ENCODE measurements around the gene GRK1.

GRK1 gene

GRCh38 chr13:113663934-113664333 is 3.1 kb upstream of the GRK1 start:
- H3K27me3 ChIP-seq, result no peaks in the 10 kb centered on the region
- no peaks in the 10 kb centered on the region for H3K36me3 ChIP-seq
- peaks cover 0 to 33% (median 0%) of the 10 kb centered on the region in 11 experiments; a peak in 7 of 22 replicates for H4K20me1 ChIP-seq
- H3K4me1 ChIP-seq, result peaks cover 0 to 23% (median 3%) of the 10 kb centered on the region in 10 experiments; a peak in 9 of 20 replicates
- no peak overlapping the region for H3K4me3 ChIP-seq
- H3K27ac ChIP-seq, result no peak overlapping the region
- H3K9ac ChIP-seq, result no peak overlapping the region
- peaks cover 6 to 24% (median 15%) of the 10 kb centered on the region in 11 experiments; a peak in 19 of 22 replicates for H3K9me3 ChIP-seq (replicated peaks in 1 of 11)
- TF ChIP-seq Cebpa-rat (IDR thresholded peaks at IDR 0.05), result no peak
- no peak overlapping the region for H3K4me2 ChIP-seq

- no peak for TF ChIP-seq Cebpa-rat (IDR thresholded peaks at IDR 0.05)
- no peak overlapping the region for H3K4me3 ChIP-seq
- no peak overlapping the region for H3K9ac ChIP-seq
- H3K4me2 ChIP-seq, result no peak overlapping the region
- H3K36me3 ChIP-seq, result no peaks in the 10 kb centered on the region
- no peak overlapping the region for H3K27ac ChIP-seq
- H3K27me3 ChIP-seq, result no peaks in the 10 kb centered on the region
- peaks cover 6 to 24% (median 15%) of the 10 kb centered on the region in 11 experiments; a peak in 19 of 22 replicates for H3K9me3 ChIP-seq (replicated peaks in 1 of 11)
- peaks cover 0 to 33% (median 0%) of the 10 kb centered on the region in 11 experiments; a peak in 7 of 22 replicates for H4K20me1 ChIP-seq
- H3K4me1 ChIP-seq, result peaks cover 0 to 21% (median 3%) of the 10 kb centered on the region in 10 experiments; a peak in 8 of 20 replicates
These were observed 2.0 kb upstream of the GRK1 start for GRCh38 chr13:113664751-113665596.

- Histone ChIP-seq H3K27me3 (no peaks in the 10 kb centered on the region), H3K36me3 (no peaks in the 10 kb centered on the region), H3K4me3 (no peak overlapping the region), H3K27ac (no peak overlapping the region), H3K4me1 (peaks cover 0 to 21% (median 3%) of the 10 kb centered on the region in 10 experiments; a peak in 8 of 20 replicates), H3K9me3 (replicated peaks in 1 of 11) (peaks cover 6 to 18% (median 13%) of the 10 kb centered on the region in 11 experiments; a peak in 19 of 22 replicates), H3K4me2 (no peak overlapping the region), H3K9ac (no peak overlapping the region), H4K20me1 (peaks cover 0 to 33% (median 0%) of the 10 kb centered on the region in 11 experiments; a peak in 7 of 22 replicates)
- TF ChIP-seq Cebpa-rat (IDR thresholded peaks at IDR 0.05), result no peak
These were observed 1.3 kb upstream of the GRK1 start for GRCh38 chr13:113665597-113666328.

- Histone ChIP-seq H3K9me3 (replicated peaks in 1 of 11) (peaks cover 3 to 13% (median 8%) of the 10 kb centered on the region in 11 experiments; a peak in 19 of 22 replicates), H3K27ac (no peak overlapping the region), H3K4me3 (no peak overlapping the region), H3K4me2 (no peak overlapping the region), H3K36me3 (no peaks in the 10 kb centered on the region), H3K4me1 (peaks cover 0 to 21% (median 3%) of the 10 kb centered on the region in 10 experiments; a peak in 8 of 20 replicates), H3K9ac (no peak overlapping the region), H3K27me3 (no peaks in the 10 kb centered on the region), H4K20me1 (peaks cover 0 to 33% (median 0%) of the 10 kb centered on the region in 11 experiments; a peak in 7 of 22 replicates)
- no peak for TF ChIP-seq Cebpa-rat (IDR thresholded peaks at IDR 0.05)
These were observed 719 bp upstream of the GRK1 start for GRCh38 chr13:113666329-113666670.

DNA sequence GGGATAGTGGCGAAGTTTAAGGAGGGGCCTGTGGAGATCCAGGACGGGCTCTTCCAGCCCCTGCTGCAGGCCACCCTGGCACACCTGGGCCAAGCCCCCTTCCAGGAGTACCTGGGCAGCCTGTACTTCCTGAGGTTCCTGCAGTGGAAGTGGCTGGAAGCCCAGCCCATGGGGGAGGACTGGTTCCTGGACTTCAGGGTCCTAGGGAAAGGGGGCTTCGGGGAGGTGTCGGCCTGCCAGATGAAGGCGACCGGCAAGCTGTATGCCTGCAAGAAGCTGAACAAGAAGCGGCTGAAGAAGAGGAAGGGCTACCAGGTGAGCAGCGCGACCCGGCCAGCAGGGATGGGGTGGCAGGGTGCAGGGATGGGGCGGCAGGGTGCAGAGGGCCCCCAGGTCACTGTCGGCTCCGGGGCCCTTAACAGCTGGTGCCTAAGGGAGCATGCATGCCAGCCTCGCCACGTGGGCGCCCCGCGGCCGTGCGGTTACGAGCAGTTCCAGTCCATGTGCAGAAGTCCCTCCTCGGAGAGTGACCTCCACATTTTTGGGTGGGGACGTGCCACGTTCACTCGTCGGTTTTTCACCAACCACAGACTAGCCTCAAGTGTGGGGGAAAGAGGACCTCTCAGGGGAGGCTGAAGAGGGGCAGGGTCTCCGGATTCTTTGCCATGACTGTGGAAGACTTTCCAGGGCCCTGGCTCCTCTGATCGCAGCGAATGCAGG is 912 bp downstream of the GRK1 start:
- Histone ChIP-seq H4K20me1 (peaks cover 0 to 33% (median 0%) of the 10 kb centered on the region in 11 experiments; a peak in 7 of 22 replicates), H3K4me3 (no peak overlapping the region), H3K4me2 (0 out of 22 replicates have a peak overlapping the region, but pooled peaks of 3 of the 11 experiments have one; percentile 4 to 23 (median 9)), H3K36me3 (no peaks in the 10 kb centered on the region), H3K27ac (no peak overlapping the region), H3K4me1 (peaks cover 0 to 21% (median 3%) of the 10 kb centered on the region in 10 experiments; a peak in 8 of 20 replicates), H3K9ac (no peak overlapping the region), H3K9me3 (replicated peaks in 1 of 11) (no peaks in the 10 kb centered on the region), H3K27me3 (no peaks in the 10 kb centered on the region)
- no peak for TF ChIP-seq Cebpa-rat (IDR thresholded peaks at IDR 0.05)

DNA sequence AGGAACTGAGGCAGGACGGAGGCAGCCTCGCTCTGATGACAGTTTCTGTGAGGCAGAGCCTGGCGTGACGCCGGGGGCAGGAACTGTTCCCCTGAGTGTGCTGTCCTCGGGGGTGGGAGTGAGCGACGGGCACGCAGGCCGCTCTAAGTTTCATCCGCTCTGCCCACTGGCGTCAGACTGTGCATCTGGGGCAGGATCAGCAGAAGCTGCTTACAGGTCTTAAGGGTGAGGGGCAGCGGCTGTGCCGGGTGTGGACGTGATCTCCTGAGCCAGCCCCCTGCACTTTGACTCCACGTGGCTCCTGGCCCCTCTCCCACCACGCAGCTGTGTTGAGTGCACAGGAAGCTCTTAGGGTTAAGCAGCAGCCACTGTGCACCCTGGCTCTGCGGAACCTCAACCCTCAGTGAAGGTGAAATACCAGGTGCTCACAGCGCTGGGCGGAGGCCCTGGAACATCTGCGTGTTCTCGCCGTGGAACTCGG is 1.5 kb downstream of the GRK1 start:
- no peak overlapping the region for H3K4me3 ChIP-seq
- TF ChIP-seq Cebpa-rat (IDR thresholded peaks at IDR 0.05), result no peak

DNA sequence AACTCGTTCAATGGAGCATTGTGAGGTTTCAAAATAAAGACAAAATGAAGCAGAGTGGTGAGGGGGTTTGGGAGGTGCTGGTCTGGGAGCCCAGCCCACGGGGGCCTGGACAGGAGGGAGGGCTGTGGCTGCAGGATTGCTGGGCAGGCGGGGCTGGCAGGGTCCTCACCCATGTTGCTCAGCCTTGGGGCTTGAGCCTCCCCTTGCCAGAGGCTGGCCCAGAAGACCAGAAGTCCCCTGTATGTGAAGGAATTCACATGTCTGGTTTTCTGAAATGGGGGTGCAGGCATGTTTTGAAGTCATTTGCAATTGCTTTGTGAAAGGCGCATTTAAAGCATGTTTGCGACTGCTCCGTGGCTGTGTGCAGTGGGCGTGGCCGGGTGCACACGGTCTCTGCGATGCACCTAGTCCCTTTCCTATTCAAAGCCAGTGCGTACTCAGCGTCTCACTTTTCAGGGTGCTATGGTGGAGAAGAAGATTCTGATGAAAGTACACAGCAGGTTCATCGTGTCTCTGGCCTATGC is 2.3 kb downstream of the GRK1 start:
- peaks cover 0 to 21% (median 3%) of the 10 kb centered on the region in 10 experiments; a peak in 8 of 20 replicates for H3K4me1 ChIP-seq
- no peaks in the 10 kb centered on the region for H3K36me3 ChIP-seq
- no peak overlapping the region for H3K27ac ChIP-seq
- no peaks in the 10 kb centered on the region for H3K9me3 ChIP-seq (replicated peaks in 1 of 11)
- peaks cover 0 to 33% (median 0%) of the 10 kb centered on the region in 11 experiments; a peak in 7 of 22 replicates for H4K20me1 ChIP-seq
- H3K9ac ChIP-seq, result no peak overlapping the region
- no peak overlapping the region for H3K4me2 ChIP-seq
- TF ChIP-seq Cebpa-rat (IDR thresholded peaks at IDR 0.05), result no peak
- no peak overlapping the region for H3K4me3 ChIP-seq
- H3K27me3 ChIP-seq, result no peaks in the 10 kb centered on the region

More for the DNA sequence above, 1.5 kb downstream of the GRK1 start:
- Histone ChIP-seq H3K9me3 (replicated peaks in 1 of 11) (no peaks in the 10 kb centered on the region), H3K4me1 (peaks cover 0 to 21% (median 3%) of the 10 kb centered on the region in 10 experiments; a peak in 8 of 20 replicates), H3K4me2 (0 out of 22 replicates have a peak overlapping the region, but pooled peaks of 4 of the 11 experiments have one; percentile 2 to 23 (median 6)), H3K27me3 (no peaks in the 10 kb centered on the region), H3K36me3 (no peaks in the 10 kb centered on the region), H3K27ac (no peak overlapping the region), H3K9ac (no peak overlapping the region), H4K20me1 (peaks cover 0 to 33% (median 0%) of the 10 kb centered on the region in 11 experiments; a peak in 7 of 22 replicates)

DNA sequence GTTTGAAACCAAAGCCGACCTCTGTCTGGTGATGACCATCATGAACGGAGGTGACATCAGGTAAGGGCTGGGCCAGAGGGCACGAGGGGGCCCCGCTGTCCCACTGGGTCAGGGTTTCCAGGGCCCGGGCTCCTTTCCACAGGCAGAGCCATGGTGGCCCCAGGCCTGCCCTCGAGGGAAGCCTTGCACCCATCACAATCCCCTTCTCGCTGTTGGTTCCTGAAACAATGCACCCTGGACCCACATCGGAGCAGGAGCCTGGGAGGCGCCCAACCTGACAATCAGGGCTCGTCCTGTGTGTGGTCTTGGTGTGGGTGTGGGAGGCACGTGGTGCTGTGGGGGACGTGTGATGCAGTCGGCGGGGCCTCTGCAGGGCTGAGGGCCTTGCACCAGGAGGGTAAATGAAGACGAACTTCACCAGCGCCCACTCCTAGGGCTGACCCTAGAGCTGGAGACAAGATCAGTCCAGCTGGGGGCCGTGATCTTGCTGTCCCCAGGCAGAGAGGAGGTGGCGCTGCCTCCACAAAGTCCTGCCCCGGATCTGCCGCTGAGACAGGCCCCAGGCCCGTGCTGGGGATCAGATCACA is 2.8 kb downstream of the GRK1 start:
- Histone ChIP-seq H3K27ac (no peak overlapping the region), H3K4me1 (peaks cover 0 to 17% (median 3%) of the 10 kb centered on the region in 10 experiments; a peak in 8 of 20 replicates), H3K9me3 (replicated peaks in 1 of 11) (no peaks in the 10 kb centered on the region), H3K36me3 (no peaks in the 10 kb centered on the region), H4K20me1 (peaks cover 0 to 29% (median 0%) of the 10 kb centered on the region in 11 experiments; a peak in 7 of 22 replicates), H3K9ac (no peak overlapping the region), H3K27me3 (no peaks in the 10 kb centered on the region), H3K4me3 (no peak overlapping the region), H3K4me2 (no peak overlapping the region)
- no peak for TF ChIP-seq Cebpa-rat (IDR thresholded peaks at IDR 0.05)
